ENCODE measurements around the gene PIGL. TPM values are rescaled to one million over a fixed set of nuclear protein-coding genes. Genes with fewer than 3 reads are reported as not detected.
"Not testable (repeated sequence)": the region's sequence is repeated elsewhere in the genome, so short reads cannot be mapped to it uniquely, and the experiment has no call there.

PIGL gene
- total RNA-seq, 1 donor from 2014 or later: 7.1 TPM

DNA sequence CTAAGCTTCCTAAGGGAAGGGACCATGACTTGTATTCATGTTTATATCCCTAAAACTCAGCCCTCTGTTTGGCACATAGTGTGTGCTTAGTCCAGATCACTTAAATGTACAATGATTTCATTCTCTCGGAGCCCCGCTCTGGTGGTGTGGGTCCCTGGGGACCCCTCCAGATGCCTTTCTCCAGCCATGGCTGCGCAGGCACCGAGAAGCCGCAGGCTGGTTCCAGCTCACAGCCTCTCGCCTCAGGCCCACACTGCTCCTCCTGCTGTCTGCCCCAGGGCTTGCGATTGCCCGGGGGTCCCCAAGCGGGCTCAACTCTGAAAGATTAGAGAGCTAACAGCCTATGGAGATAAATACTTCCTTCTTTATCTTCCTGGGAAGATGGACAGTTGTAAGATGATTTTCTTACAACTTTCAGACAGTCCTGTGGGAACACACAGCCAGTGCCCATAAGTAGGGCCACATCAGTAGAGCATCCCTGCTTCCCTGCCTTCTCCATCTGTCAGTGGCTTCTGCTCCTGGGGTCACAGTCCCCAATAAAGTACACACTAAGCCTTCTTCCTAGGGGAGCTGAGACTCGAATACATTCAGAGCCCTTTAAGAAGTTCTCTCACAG is 70.0 kb downstream of the PIGL start:
- H3K36me3 ChIP-seq: no peaks in the 10 kb centered on the region
- H3K27me3 ChIP-seq (ENCODE audit: low read depth): no peaks in the 10 kb centered on the region
- peak overlapping the region; percentile 91 for H3K27ac ChIP-seq (replicated peaks)
- H3K9me3 ChIP-seq (replicated peaks): no peaks in the 10 kb centered on the region
- TF ChIP-seq, protein P1, sequence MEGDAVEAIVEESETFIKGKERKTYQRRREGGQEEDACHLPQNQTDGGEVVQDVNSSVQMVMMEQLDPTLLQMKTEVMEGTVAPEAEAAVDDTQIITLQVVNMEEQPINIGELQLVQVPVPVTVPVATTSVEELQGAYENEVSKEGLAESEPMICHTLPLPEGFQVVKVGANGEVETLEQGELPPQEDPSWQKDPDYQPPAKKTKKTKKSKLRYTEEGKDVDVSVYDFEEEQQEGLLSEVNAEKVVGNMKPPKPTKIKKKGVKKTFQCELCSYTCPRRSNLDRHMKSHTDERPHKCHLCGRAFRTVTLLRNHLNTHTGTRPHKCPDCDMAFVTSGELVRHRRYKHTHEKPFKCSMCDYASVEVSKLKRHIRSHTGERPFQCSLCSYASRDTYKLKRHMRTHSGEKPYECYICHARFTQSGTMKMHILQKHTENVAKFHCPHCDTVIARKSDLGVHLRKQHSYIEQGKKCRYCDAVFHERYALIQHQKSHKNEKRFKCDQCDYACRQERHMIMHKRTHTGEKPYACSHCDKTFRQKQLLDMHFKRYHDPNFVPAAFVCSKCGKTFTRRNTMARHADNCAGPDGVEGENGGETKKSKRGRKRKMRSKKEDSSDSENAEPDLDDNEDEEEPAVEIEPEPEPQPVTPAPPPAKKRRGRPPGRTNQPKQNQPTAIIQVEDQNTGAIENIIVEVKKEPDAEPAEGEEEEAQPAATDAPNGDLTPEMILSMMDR (IDR thresholded peaks at IDR 0.05; ENCODE audit: borderline replicate concordance): no peak
- H3K4me1 ChIP-seq: peaks cover 32% of the 10 kb centered on the region
- peak overlapping the region; percentile 49 for H3K4me3 ChIP-seq
- DNase-seq: no peak
- intact Hi-C loops (cut with micrococcal nuclease): no loop called here

DNA sequence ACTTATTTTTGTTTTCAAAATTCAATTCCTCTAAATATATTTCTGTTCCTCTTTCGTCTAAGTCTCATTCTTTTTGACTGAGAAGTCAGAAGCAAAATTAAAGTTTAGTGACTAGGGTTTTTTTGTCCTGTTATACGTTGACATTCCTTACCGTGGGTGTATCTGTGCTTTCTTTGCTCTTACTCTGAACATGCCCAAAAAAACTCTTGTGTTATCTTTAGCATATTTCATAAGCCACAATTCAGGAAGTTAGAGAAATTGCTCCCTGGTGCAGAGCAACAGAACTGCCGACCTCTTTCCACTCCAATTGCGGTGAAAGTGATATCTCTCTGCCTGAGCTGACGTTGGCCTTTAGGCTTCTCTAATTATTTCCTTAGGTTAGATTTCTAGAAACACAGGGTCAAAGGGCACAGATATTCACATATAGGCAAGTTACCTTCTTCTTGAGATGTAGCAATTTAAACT is 70.6 kb downstream of the PIGL start:
- no peak for DNase-seq
- no peaks in the 10 kb centered on the region for H3K9me3 ChIP-seq (replicated peaks)
- H3K27me3 ChIP-seq (ENCODE audit: low read depth): no peaks in the 10 kb centered on the region
- peak overlapping the region; percentile 91 for H3K27ac ChIP-seq (replicated peaks)
- H3K4me1 ChIP-seq: peaks cover 32% of the 10 kb centered on the region
- intact Hi-C loops (cut with micrococcal nuclease): no loop called here
- TF ChIP-seq, protein P1 (IDR thresholded peaks at IDR 0.05; ENCODE audit: borderline replicate concordance): no peak
- H3K36me3 ChIP-seq: no peaks in the 10 kb centered on the region
- H3K4me3 ChIP-seq: no peak overlapping the region

DNA sequence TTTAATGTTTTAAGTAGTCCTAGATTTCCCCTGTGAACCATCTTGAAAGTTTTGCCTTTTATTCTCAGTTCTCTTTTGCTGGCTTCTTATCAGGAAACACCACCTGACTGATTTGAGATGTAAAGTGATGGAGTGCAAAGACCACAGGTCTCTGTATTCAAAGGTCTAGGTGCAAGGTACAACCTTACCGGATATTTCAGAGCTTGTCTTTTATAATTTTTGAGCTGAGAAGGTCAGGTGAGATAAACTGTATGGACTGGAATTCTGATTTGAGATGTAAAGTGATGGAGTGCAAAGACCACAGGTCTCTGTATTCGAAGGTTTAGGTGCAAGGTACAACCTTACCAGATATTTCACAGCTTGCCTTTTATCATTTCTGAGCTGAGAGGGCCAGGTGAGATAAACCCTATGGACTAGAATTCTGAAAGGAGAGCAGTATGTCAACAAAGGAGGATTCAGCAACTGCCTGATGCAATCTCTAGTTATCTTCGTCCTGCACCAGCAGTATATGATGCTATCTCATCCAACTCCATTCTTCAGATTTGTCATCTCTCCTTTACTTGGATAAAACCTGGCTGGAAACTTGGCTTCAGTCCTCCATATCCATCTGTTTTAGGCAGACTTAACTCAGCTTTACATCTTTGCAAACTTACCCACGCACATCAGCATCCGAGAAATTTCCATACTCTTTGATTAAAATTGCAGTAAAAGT is 72.0 kb downstream of the PIGL start:
- no peaks in the 10 kb centered on the region for H3K27me3 ChIP-seq (ENCODE audit: low read depth)
- TF ChIP-seq, protein P1 (IDR thresholded peaks at IDR 0.05; ENCODE audit: borderline replicate concordance): no peak
- DNase-seq: no peak
- H3K4me1 ChIP-seq: peaks cover 32% of the 10 kb centered on the region
- no peaks in the 10 kb centered on the region for H3K36me3 ChIP-seq
- intact Hi-C loops (cut with micrococcal nuclease): no loop called here
- H3K4me3 ChIP-seq: no peak overlapping the region
- H3K9me3 ChIP-seq (replicated peaks): no peaks in the 10 kb centered on the region
- no peak overlapping the region for H3K27ac ChIP-seq (replicated peaks)

DNA sequence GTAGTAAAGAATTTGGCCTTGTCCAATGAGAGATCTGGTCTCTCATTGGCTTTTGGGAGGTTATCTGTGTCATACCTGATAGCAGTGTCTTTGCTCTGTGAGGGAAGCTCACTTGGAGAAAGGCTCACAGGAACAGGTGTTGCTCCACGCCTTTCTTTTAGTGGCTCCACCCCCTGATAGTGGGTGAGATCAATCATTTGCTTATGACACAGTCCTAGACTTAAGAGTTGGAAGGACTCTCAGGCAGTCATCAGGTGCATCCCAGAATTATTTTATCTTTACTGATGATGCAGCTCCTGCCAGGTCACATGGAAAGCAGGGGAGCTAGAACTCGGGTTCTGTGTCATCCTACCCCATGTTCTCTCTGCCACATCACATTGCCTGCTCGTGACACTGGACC is 76.9 kb downstream of the PIGL start:
- H3K4me1 ChIP-seq: no peaks in the 10 kb centered on the region
- H3K27me3 ChIP-seq (ENCODE audit: low read depth): no peaks in the 10 kb centered on the region
- intact Hi-C loops (cut with micrococcal nuclease): no loop called here
- TF ChIP-seq, protein P1 (IDR thresholded peaks at IDR 0.05; ENCODE audit: borderline replicate concordance): no peak
- no peak overlapping the region for H3K27ac ChIP-seq (replicated peaks)
- no peaks in the 10 kb centered on the region for H3K9me3 ChIP-seq (replicated peaks)
- no peak overlapping the region for H3K4me3 ChIP-seq
- no peak for DNase-seq
- H3K36me3 ChIP-seq: no peaks in the 10 kb centered on the region

DNA sequence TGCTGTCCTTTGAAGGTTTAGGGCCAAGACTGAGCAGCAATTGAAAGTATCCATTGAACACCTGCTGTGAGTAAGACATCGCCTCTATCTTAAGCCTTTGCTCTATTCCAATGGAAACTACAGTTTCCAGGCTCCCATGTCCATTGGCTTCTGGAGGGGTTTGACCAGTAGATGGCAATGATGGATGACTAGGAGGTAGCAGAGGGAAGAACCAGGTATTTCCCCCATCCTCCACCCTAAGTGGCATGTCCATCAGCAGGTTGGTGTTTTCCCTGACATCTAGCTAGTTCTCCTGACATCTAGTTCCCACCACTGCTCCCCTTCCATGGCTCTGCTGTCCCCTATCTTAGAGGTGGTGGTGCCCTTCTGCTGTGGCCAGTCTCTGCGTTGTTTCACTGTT is 77.5 kb downstream of the PIGL start:
- TF ChIP-seq, protein P1 (IDR thresholded peaks at IDR 0.05; ENCODE audit: borderline replicate concordance): no peak
- peaks cover 1% of the 10 kb centered on the region for H3K36me3 ChIP-seq
- no peak for DNase-seq
- H3K4me3 ChIP-seq: no peak overlapping the region
- no peaks in the 10 kb centered on the region for H3K27me3 ChIP-seq (ENCODE audit: low read depth)
- no peaks in the 10 kb centered on the region for H3K9me3 ChIP-seq (replicated peaks)
- intact Hi-C loops (cut with micrococcal nuclease): no loop called here
- no peak overlapping the region for H3K27ac ChIP-seq (replicated peaks)
- no peaks in the 10 kb centered on the region for H3K4me1 ChIP-seq

DNA sequence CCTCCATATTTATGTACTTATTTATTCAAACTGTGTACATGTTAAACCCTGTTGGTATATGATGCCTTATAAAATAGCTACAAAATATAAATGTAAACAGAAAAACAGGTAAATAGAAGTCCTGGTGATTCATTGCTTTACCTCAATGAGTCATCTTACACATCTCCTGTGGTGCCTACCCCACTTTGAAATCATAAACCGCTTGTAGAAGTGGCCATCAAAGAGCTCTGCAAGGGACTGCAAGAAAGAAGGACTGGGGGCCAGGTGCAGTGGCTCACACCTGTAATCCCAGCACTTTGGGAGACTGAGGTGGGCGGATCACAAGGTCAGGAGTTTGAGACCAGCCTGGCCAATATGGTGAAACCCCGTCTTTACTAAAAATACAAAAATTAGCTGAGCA is 79.1 kb downstream of the PIGL start:
- intact Hi-C loops (cut with micrococcal nuclease); DNase-seq; H3K27me3 ChIP-seq (ENCODE audit: low read depth); H3K4me3 ChIP-seq; H3K9me3 ChIP-seq (replicated peaks); H3K4me1 ChIP-seq; H3K27ac ChIP-seq (replicated peaks): not testable (repeated sequence)
- peaks cover 13% of the 10 kb centered on the region for H3K36me3 ChIP-seq
